HG03196 (cell line): Measurements from ENCODE around the gene AGXT.

Source experiments
- ATAC-seq: cut with Tn5 transposase; IDR thresholded peaks from one replicate; pipeline ENCODE4 v1.9.1; 2021; ENCODE audit not compliant: unreplicated experiment

AGXT gene

GRCh38 chr2:240913810-240914644 is 45.4 kb downstream of the AGXT start:
- no peak for ATAC-seq

GRCh38 chr2:240914645-240915525 is 46.3 kb downstream of the AGXT start:
- no peak for ATAC-seq

GRCh38 chr2:240915526-240916341 is 47.1 kb downstream of the AGXT start:
- ATAC-seq, result no peak

- no peak for ATAC-seq
Measured at GRCh38 chr2:240916571-240917008, 48.0 kb downstream of the AGXT start.

- ATAC-seq, result no peak
Measured at GRCh38 chr2:240917009-240917683, 48.5 kb downstream of the AGXT start.

GRCh38 chr2:240917684-240918257 is 49.1 kb downstream of the AGXT start:
- ATAC-seq, result no peak

- no peak for ATAC-seq
Measured at GRCh38 chr2:240918258-240919091, 49.9 kb downstream of the AGXT start.

GRCh38 chr2:240919161-240919781 is 50.6 kb downstream of the AGXT start:
- ATAC-seq, result no peak

GRCh38 chr2:240919786-240920782 is 51.5 kb downstream of the AGXT start:
- no peak for ATAC-seq

GRCh38 chr2:240920783-240921231 is 52.2 kb downstream of the AGXT start:
- no peak for ATAC-seq

GRCh38 chr2:240921311-240921994 is 52.8 kb downstream of the AGXT start:
- ATAC-seq, result no peak

GRCh38 chr2:240921995-240922244 is 53.3 kb downstream of the AGXT start:
- ATAC-seq, result no peak

GRCh38 chr2:240922245-240922981 is 53.8 kb downstream of the AGXT start:
- ATAC-seq, result no peak

- ATAC-seq, result no peak
Measured at GRCh38 chr2:240922982-240923537, 54.4 kb downstream of the AGXT start.

- no peak for ATAC-seq
Measured at GRCh38 chr2:240925191-240925567, 56.6 kb downstream of the AGXT start.
